Measurements from ENCODE around the gene CRABP2. TPM values are rescaled to one million over a fixed set of nuclear protein-coding genes. Genes with fewer than 3 reads are reported as not detected.

Gene CRABP2
- total and polyA plus RNA-seq, 2 of the 4 experiments (the other 2 are of a cell fraction), result 6.3 to 15.7 TPM

GRCh38 chr1:156665539-156665938, 39.8 kb downstream of the CRABP2 start:
- Histone ChIP-seq H3K36me3 (ENCODE audit: control insufficient read depth, insufficient read depth, low read length) (no peaks in the 10 kb centered on the region), H2AK5ac (ENCODE audit: low read depth, low read length) (peak overlapping the region; percentile 76), H3K27me3 (ENCODE audit: control insufficient read depth, insufficient read depth, low read length) (no peaks in the 10 kb centered on the region), H2BK5ac (ENCODE audit: low read depth, low read length, poor library complexity, severe bottlenecking) (peak overlapping the region; percentile 28), H3K4ac (ENCODE audit: low read depth, low read length) (peak overlapping the region; percentile 88), H3K9me1 (ENCODE audit: insufficient read depth, low read length) (peaks cover 24% of the 10 kb centered on the region), H2BK120ac (ENCODE audit: low read depth, low read length) (peak overlapping the region; percentile 96), H2AK9ac (replicated peaks; ENCODE audit: low read depth, low read length, poor library complexity) (peak overlapping the region; percentile 70), H4K91ac (ENCODE audit: insufficient read depth, low read depth, low read length) (peak overlapping the region; percentile 90), H3K56ac (ENCODE audit: extremely low read depth, insufficient read depth, low read length) (no peak overlapping the region), H4K8ac (ENCODE audit: low read depth in 2 of 2, low read length in 2 of 2) (peak overlapping the region; percentile 75 to 97), H3K27ac (ENCODE audit: insufficient read depth, low read length) (peak overlapping the region; percentile 40; the same call in 1 of the 2 replicates), H3K14ac (replicated peaks; ENCODE audit: low read depth, low read length) (peak overlapping the region; percentile 84), H3K9ac (ENCODE audit: low read depth, low read length) (no peak overlapping the region), H2BK20ac (ENCODE audit: low read depth, low read length) (peak overlapping the region; percentile 71), H3K4me3 (ENCODE audit: insufficient read depth, low read depth, low read length) (no peak overlapping the region), H4K20me1 (ENCODE audit: insufficient read depth, low read length) (no peaks in the 10 kb centered on the region; the same call in 1 of the 2 replicates), H3K9me3 (ENCODE audit: control insufficient read depth, insufficient read depth, low read length) (no peaks in the 10 kb centered on the region), H2AFZ (replicated peaks; ENCODE audit: low read length, poor library complexity) (peak overlapping the region; percentile 77), H3K79me1 (ENCODE audit: low read depth in 1 of 2, low read length in 2 of 2) (peaks cover 0 to 39% of the 10 kb centered on the region in 2 experiments; a peak in 2 of 4 replicates), H3K4me1 (ENCODE audit: control insufficient read depth, insufficient read depth, low read length) (peaks cover 58% of the 10 kb centered on the region), H3K23ac (ENCODE audit: low read depth, low read length) (peak overlapping the region; percentile 39), H3K18ac (ENCODE audit: low read depth, low read length) (peak overlapping the region; percentile 19), H3K4me2 (ENCODE audit: low read depth, low read length) (no peak overlapping the region), H2BK15ac (ENCODE audit: low read depth, low read length) (peak overlapping the region; percentile 66; the same call in 1 of the 3 replicates), H4K5ac (ENCODE audit: low read depth, low read length) (peak overlapping the region; percentile 64)
- in situ Hi-C loops (cut with MboI; ENCODE audit: low sequenced_read_pairs) (no loop called here), intact Hi-C loops (cut with micrococcal nuclease) (no loop called here), dilution Hi-C loops (cut with HindIII; ENCODE audit: low sequenced_read_pairs, unreplicated experiment) (no loop called here)
- CTCF ChIA-PET, result interaction anchor here (0.6 to 1.1 kb wide), 3 partner anchors 11 to 39 kb away, joined by 3 to 5 read pairs (median 3); no protein-coding TSS in a partner anchor
- POLR2A ChIA-PET (ENCODE audit: unreplicated experiment), result interaction anchor here (0.6 to 2.1 kb wide), 3 partner anchors 8 to 149 kb away, joined by 5 to 22 read pairs (median 6); partner anchors contain the start of gene NES
- no peak for TF ChIP-seq MAFK (IDR thresholded peaks at IDR 0.05; ENCODE audit: low read depth, low read length)
- no peak for TF ChIP-seq CHD1 (IDR thresholded peaks at IDR 0.05; ENCODE audit: low read depth, low read length)
- no peak for TF ChIP-seq POLR2A (IDR thresholded peaks at IDR 0.05; ENCODE audit: low read depth, low read length)
- no peak for TF ChIP-seq USF2 (IDR thresholded peaks at IDR 0.05; ENCODE audit: low read depth, low read length)
- ATAC-seq (ENCODE audit: low read depth) (no peak), DNase-seq (no peak)
- 69% methylated on average over 2 of the region's 3 CpGs; no CpG with 5 or more reads in 1 of the 2 experiments for whole genome bisulfite sequencing, 2 experiments (ENCODE audit: extremely low coverage in 2 of 2, insufficient read length in 1 of 2)
- no TSS peak for BruUV-seq (replicated peaks)
